Parathyroid adenoma (tissue), 2 donors: ENCODE data around the gene MYO1D.
A peak's percentile ranks its signal among the peaks of the same experiment; 100 is the strongest.

Source experiments
- H2AFZ ChIP-seq: fragments of 300-600 bp; sonication (generic); one replicate; pipeline ENCODE4 v1.7.0; 2017; ENCODE audit warnings: antibody characterized with exemption, mild to moderate bottlenecking
- H3K27ac ChIP-seq: fragments of 300-600 bp; sonication (generic); one replicate; pipeline ENCODE4 v1.7.0; 2017
- H3K27me3 ChIP-seq: fragments of 300-600 bp; sonication (generic); one replicate; pipeline ENCODE4 v1.7.0; 2017; ENCODE audit warnings: low read length; ENCODE audit not compliant: control insufficient read depth, insufficient read depth
- H3K36me3 ChIP-seq: fragments of 300-600 bp; sonication (generic); one replicate; pipeline ENCODE4 v1.7.0; 2017; ENCODE audit warnings: low read length; ENCODE audit not compliant: control insufficient read depth, insufficient read depth
- H3K4me1 ChIP-seq: fragments of 300-600 bp; sonication (generic); one replicate; pipeline ENCODE4 v1.7.0; 2017; ENCODE audit warnings: control low read depth
- H3K4me2 ChIP-seq: fragments of 300-600 bp; sonication (generic); one replicate; pipeline ENCODE4 v1.7.0; 2017; ENCODE audit warnings: low read length
- H3K4me3 ChIP-seq: fragments of 300-600 bp; sonication (generic); one replicate; pipeline ENCODE4 v1.7.0; 2017; ENCODE audit warnings: low read depth, low read length
- H3K79me2 ChIP-seq: fragments of 300-600 bp; sonication (generic); one replicate; pipeline ENCODE4 v1.7.0; 2017; ENCODE audit warnings: control low read depth
- H3K9ac ChIP-seq: fragments of 300-600 bp; sonication (generic); one replicate; pipeline ENCODE4 v1.7.0; 2017; ENCODE audit warnings: mild to moderate bottlenecking
- H3K9me3 ChIP-seq: fragments of 300-600 bp; sonication (generic); one replicate; pipeline ENCODE4 v1.7.0; 2017; ENCODE audit warnings: low read length; ENCODE audit not compliant: control insufficient read depth
- CTCF ChIP-seq: fragments of 300-600 bp; sonication (generic); IDR thresholded peaks from one replicate; pipeline ENCODE4 v1.7.0; 2017; ENCODE audit warnings: antibody characterized with exemption, mild to moderate bottlenecking
- donor health status: primary hyperparathyroidism.

MYO1D gene

GRCh38 chr17:32913593-32913992, 36.7 kb upstream of the MYO1D start:
- H3K79me2 ChIP-seq, result no peaks in the 10 kb centered on the region
- no peaks in the 10 kb centered on the region for H3K36me3 ChIP-seq
- H3K4me3 ChIP-seq, result no peak overlapping the region
- H3K27ac ChIP-seq, result no peak overlapping the region
- no peaks in the 10 kb centered on the region for H3K27me3 ChIP-seq
- H3K4me1 ChIP-seq, result no peaks in the 10 kb centered on the region
- TF ChIP-seq CTCF, result no peak
- H3K9ac ChIP-seq, result no peak overlapping the region
- H3K4me2 ChIP-seq, result no peak overlapping the region
- H3K9me3 ChIP-seq, result no peaks in the 10 kb centered on the region
- H2AFZ ChIP-seq, result no peak overlapping the region

- Histone ChIP-seq H3K4me3 (no peak overlapping the region), H3K4me2 (no peak overlapping the region), H3K4me1 (no peaks in the 10 kb centered on the region), H3K27me3 (no peaks in the 10 kb centered on the region), H2AFZ (peak overlapping the region; percentile 51), H3K9me3 (no peaks in the 10 kb centered on the region), H3K36me3 (no peaks in the 10 kb centered on the region), H3K79me2 (no peaks in the 10 kb centered on the region), H3K27ac (no peak overlapping the region), H3K9ac (no peak overlapping the region)
- TF ChIP-seq CTCF, result no peak
These were observed 35.4 kb upstream of the MYO1D start for GRCh38 chr17:32912218-32912897.

GRCh38 chr17:32910769-32911168, 33.8 kb upstream of the MYO1D start:
- no peak overlapping the region for H3K9ac ChIP-seq
- H3K36me3 ChIP-seq, result no peaks in the 10 kb centered on the region
- H3K79me2 ChIP-seq, result no peaks in the 10 kb centered on the region
- no peak overlapping the region for H2AFZ ChIP-seq
- H3K4me2 ChIP-seq, result no peak overlapping the region
- H3K27ac ChIP-seq, result no peak overlapping the region
- TF ChIP-seq CTCF, result no peak
- no peaks in the 10 kb centered on the region for H3K9me3 ChIP-seq
- no peaks in the 10 kb centered on the region for H3K4me1 ChIP-seq
- H3K4me3 ChIP-seq, result no peak overlapping the region
- no peaks in the 10 kb centered on the region for H3K27me3 ChIP-seq

- no peak overlapping the region for H3K4me2 ChIP-seq
- no peak overlapping the region for H3K4me3 ChIP-seq
- H3K9me3 ChIP-seq, result no peaks in the 10 kb centered on the region
- no peaks in the 10 kb centered on the region for H3K79me2 ChIP-seq
- TF ChIP-seq CTCF, result peak; percentile 76
- no peaks in the 10 kb centered on the region for H3K27me3 ChIP-seq
- no peak overlapping the region for H3K27ac ChIP-seq
- no peaks in the 10 kb centered on the region for H3K36me3 ChIP-seq
- peak overlapping the region; percentile 47 for H2AFZ ChIP-seq
- H3K9ac ChIP-seq, result no peak overlapping the region
- H3K4me1 ChIP-seq, result no peaks in the 10 kb centered on the region
These were observed 33.0 kb upstream of the MYO1D start for GRCh38 chr17:32909787-32910369.

- Histone ChIP-seq H3K4me3 (no peak overlapping the region), H3K9ac (no peak overlapping the region), H3K4me1 (no peaks in the 10 kb centered on the region), H3K27me3 (no peaks in the 10 kb centered on the region), H3K9me3 (no peaks in the 10 kb centered on the region), H3K4me2 (no peak overlapping the region), H3K79me2 (no peaks in the 10 kb centered on the region), H3K36me3 (no peaks in the 10 kb centered on the region), H3K27ac (no peak overlapping the region), H2AFZ (no peak overlapping the region)
- no peak for TF ChIP-seq CTCF
These were observed 30.7 kb upstream of the MYO1D start for GRCh38 chr17:32907583-32907982.
